Measurements from ENCODE around the gene NELFB.

NELFB gene

GRCh38 chr9:137310189-137311052 lies 55.3 kb downstream of the NELFB start:
- H3K4me3 ChIP-seq (ENCODE audit: control insufficient read depth, low read depth, low read length), result no peak overlapping the region
- TF ChIP-seq, protein P1, sequence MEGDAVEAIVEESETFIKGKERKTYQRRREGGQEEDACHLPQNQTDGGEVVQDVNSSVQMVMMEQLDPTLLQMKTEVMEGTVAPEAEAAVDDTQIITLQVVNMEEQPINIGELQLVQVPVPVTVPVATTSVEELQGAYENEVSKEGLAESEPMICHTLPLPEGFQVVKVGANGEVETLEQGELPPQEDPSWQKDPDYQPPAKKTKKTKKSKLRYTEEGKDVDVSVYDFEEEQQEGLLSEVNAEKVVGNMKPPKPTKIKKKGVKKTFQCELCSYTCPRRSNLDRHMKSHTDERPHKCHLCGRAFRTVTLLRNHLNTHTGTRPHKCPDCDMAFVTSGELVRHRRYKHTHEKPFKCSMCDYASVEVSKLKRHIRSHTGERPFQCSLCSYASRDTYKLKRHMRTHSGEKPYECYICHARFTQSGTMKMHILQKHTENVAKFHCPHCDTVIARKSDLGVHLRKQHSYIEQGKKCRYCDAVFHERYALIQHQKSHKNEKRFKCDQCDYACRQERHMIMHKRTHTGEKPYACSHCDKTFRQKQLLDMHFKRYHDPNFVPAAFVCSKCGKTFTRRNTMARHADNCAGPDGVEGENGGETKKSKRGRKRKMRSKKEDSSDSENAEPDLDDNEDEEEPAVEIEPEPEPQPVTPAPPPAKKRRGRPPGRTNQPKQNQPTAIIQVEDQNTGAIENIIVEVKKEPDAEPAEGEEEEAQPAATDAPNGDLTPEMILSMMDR (conservative IDR thresholded peaks at IDR 0.05; ENCODE audit: control insufficient read depth, insufficient read depth, low read depth, low read length), result no peak
- DNase-seq (ENCODE audit: low read depth), result no peak

- H3K4me3 ChIP-seq (ENCODE audit: control insufficient read depth, low read depth, low read length), result no peak overlapping the region
- TF ChIP-seq, protein P1 (conservative IDR thresholded peaks at IDR 0.05; ENCODE audit: control insufficient read depth, insufficient read depth, low read depth, low read length), result no peak
- peak; percentile 42 for DNase-seq (ENCODE audit: low read depth)
Observed at GRCh38 chr9:137311171-137311985, 56.3 kb downstream of the NELFB start.

DNA sequence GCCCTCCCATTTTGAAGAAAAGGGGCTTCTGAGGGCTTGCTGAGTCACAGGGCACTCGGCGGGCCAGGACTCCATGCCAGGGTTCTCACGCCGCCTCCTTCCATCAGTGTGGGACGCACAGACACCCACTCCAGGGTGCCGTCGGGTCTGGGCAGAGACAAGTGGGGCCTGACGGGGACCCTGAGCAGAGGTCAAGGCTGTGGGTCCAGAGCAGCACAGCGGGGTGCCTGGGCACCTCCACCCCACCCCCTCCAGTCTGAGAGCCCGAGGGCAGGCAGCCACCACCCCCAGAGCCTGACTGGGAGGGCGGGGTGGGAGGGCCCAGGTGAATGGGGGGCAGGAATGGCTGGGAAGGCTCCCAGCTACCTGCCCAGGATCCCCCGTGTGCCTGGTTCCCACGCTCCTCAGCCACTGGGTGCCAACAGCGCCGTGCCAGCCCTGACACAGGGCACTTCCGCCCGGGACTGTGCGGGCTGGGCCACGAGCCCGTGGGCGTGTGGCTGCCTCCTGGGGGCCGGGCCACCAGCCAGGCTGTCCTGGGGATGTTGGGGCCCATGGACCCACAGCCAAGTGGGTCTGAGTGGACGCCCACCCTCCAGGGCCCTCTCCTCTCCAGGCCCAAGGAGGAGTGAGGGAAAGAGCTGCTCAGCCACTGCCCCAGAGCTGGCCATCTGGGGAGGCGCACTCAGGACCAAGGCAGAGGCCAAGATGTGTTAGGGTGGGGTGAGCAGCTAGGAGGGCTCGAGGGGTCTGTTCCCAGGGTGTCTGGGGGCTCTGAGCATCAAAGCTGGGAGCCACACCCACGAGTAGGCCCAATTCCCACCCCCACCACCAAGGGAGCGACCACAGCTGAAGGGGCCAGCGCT lies 57.1 kb downstream of the NELFB start:
- TF ChIP-seq, protein P1 (conservative IDR thresholded peaks at IDR 0.05; ENCODE audit: control insufficient read depth, insufficient read depth, low read depth, low read length), result no peak
- DNase-seq (ENCODE audit: low read depth), result no peak
- no peak overlapping the region for H3K4me3 ChIP-seq (ENCODE audit: control insufficient read depth, low read depth, low read length)

- DNase-seq (ENCODE audit: low read depth), result no peak
- no peak overlapping the region for H3K4me3 ChIP-seq (ENCODE audit: control insufficient read depth, low read depth, low read length)
- TF ChIP-seq, protein P1 (conservative IDR thresholded peaks at IDR 0.05; ENCODE audit: control insufficient read depth, insufficient read depth, low read depth, low read length), result no peak
Observed at GRCh38 chr9:137312852-137313325, 57.8 kb downstream of the NELFB start.

DNA sequence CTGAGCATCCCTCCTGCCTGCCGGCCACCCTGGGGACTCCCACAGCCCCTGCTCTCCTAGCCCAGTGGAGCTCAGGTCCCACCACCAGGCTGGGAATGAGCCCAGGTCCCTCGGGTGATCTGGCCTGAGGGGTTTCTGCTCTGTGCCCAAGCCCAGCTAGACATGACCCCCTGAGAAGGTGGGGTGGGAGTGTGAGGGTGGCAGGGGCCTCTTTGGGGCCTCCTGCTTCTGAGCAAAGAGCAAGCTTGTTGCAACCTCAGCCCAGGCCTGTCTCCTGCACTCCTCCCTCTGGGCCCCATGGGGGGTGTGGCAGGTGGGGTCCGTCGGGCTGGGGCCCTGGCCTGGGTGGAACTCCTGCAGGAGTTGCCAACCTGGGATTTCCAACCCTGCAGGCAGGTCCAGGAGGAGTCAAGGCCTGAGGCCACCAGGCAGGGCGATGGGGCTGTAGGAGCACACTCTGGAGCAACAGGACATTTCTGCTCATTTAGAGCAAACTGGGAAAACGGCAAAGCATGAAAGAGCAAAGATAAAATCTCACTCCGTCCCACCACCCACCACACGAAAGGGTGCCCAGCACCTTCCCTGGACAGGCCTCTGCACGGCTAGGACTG lies 58.3 kb downstream of the NELFB start:
- no peak for DNase-seq (ENCODE audit: low read depth)
- TF ChIP-seq, protein P1 (conservative IDR thresholded peaks at IDR 0.05; ENCODE audit: control insufficient read depth, insufficient read depth, low read depth, low read length), result no peak
- no peak overlapping the region for H3K4me3 ChIP-seq (ENCODE audit: control insufficient read depth, low read depth, low read length)

Data from fibroblast of mammary gland (primary cell).